Upper lobe of left lung (tissue), 6 donors: ENCODE data around the gene MTURN. TPM values are rescaled to one million over a fixed set of nuclear protein-coding genes. Genes with fewer than 3 reads are reported as not detected.

ENCODE experiments used
- ATAC-seq, 2 donors: fragments of 200-7000 bp; cut with Tn5 transposase; one replicate each; pipeline ENCODE4 v1.9.1; 2022; ENCODE audit warnings: mild to moderate bottlenecking in 2 of 2, moderate library complexity in 2 of 2; ENCODE audit not compliant: low FRiP score in 2 of 2
- DNase-seq, 2 donors: peaks; one replicate each; pipeline ENCODE4 v3.0.0-alpha.2; 2019 to 2020
- H3K27ac ChIP-seq, 4 donors: fragments of 200-600 bp; sonication (generic); one replicate each; pipeline ENCODE4 v1.5.1; 2016 to 2019
- H3K27me3 ChIP-seq, 4 donors: fragments of 200-600 bp; sonication (generic); one replicate each; pipeline ENCODE4 v1.5.1; 2017 to 2019
- H3K36me3 ChIP-seq, 4 donors: fragments of 200-600 bp; sonication (generic); one replicate each; pipeline ENCODE4 v1.5.1; 2016 to 2019
- H3K4me1 ChIP-seq, 4 donors: fragments of 200-600 bp; sonication (generic); one replicate each; pipeline ENCODE4 v1.5.1; 2018 to 2019
- H3K4me3 ChIP-seq, 4 donors: fragments of 200-600 bp; sonication (generic); one replicate each; pipeline ENCODE4 v1.5.1; 2017 to 2019; ENCODE audit warnings: mild to moderate bottlenecking in 2 of 4, moderate library complexity in 1 of 4
- H3K9me3 ChIP-seq, 4 donors: fragments of 200-600 bp; sonication (generic); one replicate each; pipeline ENCODE4 v1.5.1; 2018 to 2019
- CTCF ChIP-seq, 6 experiments: fragments of 450-650 bp in 4 of 6; fragments of 200-600 bp in 2 of 6; sonication (generic) in 2 of 6; IDR thresholded peaks; one replicate each; pipeline ENCODE4 v1.5.1; 2016 to 2019; ENCODE audit warnings: antibody characterized with exemption in 6 of 6
- EP300 ChIP-seq, 4 donors: sonication (generic); formaldehyde crosslinking; IDR thresholded peaks; one replicate each; pipeline ENCODE4 v1.5.1; 2017; ENCODE audit warnings: antibody characterized with exemption in 4 of 4, control low read depth in 2 of 4
- POLR2A ChIP-seq, 4 donors: fragments of 450-650 bp; IDR thresholded peaks; one replicate each; pipeline ENCODE4 v1.5.1; 2016 to 2017; ENCODE audit warnings: antibody characterized with exemption in 4 of 4, mild to moderate bottlenecking in 2 of 4
- POLR2AphosphoS5 ChIP-seq, 2 donors: sonication (generic); formaldehyde crosslinking; IDR thresholded peaks; one replicate each; pipeline ENCODE4 v1.5.1; 2017; ENCODE audit warnings: antibody characterized with exemption in 2 of 2
- WGBS, 2 donors: methylation state at CpG; one replicate each; pipeline ENCODE4 v1.1.5; 2017 to 2018; 5-methylcytosine and 5-hydroxymethylcytosine counted together
- total RNA-seq, 6 donors: library from RNA; depleted of rRNA in 4 of 6; stranded (reverse); fragments of >200 nt in 4 of 6; gene quantifications; one replicate each; pipeline versions ENCODE4 v1.1.0 to v1.2.1, GENCODE V29; 2016 to 2021
- donor health status: DM: no; HTN: no; CAD: no; lungs with moderate emphysema.
- donor health status: DM: no; HTN: yes; CAD: no; lungs with severe emphysema.

The MTURN gene
- total RNA-seq, 6 donors from 2014 or later, result 27.2 to 112 (median 39.6) TPM

DNA sequence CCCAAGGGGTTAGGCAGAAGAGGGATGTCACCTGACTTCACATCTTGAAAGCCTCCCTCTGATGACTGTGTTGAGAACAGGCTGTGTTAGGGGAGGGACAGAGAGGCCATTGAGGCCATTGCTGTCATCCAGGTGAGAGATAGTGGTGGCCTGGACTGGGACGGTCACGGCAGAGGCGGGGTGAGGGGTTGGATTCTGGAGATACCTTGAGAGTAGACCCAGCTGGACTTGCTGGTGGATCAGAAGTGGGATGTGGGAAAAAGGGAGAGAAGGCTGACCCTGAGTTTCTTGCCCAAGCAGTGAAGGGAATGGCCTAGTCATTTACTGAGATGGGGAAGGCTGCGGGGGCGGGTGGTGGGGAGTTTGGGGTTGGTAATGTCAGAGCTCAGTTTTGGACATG, 13.6 kb downstream of the MTURN start:
- ATAC-seq (no peak), DNase-seq (no peak)
- Histone ChIP-seq H3K9me3 (no peaks in the 10 kb centered on the region), H3K36me3 (peaks cover 0 to 26% (median 9%) of the 10 kb centered on the region in 4 donors), H3K27me3 (no peaks in the 10 kb centered on the region), H3K4me1 (peaks cover 16 to 34% (median 20%) of the 10 kb centered on the region in 4 donors), H3K4me3 (no peak overlapping the region), H3K27ac (peak overlapping the region in 3 of 4 donors; percentile 45 to 71 (median 50))
- WGBS, 2 donors, result 94% methylated on average over 5 of the region's 5 CpGs
- TF ChIP-seq POLR2A (IDR thresholded peaks at IDR 0.05) (no peak), POLR2AphosphoS5 (IDR thresholded peaks at IDR 0.05) (no peak), CTCF (IDR thresholded peaks at IDR 0.05) (no peak), EP300 (IDR thresholded peaks at IDR 0.05) (no peak)

DNA sequence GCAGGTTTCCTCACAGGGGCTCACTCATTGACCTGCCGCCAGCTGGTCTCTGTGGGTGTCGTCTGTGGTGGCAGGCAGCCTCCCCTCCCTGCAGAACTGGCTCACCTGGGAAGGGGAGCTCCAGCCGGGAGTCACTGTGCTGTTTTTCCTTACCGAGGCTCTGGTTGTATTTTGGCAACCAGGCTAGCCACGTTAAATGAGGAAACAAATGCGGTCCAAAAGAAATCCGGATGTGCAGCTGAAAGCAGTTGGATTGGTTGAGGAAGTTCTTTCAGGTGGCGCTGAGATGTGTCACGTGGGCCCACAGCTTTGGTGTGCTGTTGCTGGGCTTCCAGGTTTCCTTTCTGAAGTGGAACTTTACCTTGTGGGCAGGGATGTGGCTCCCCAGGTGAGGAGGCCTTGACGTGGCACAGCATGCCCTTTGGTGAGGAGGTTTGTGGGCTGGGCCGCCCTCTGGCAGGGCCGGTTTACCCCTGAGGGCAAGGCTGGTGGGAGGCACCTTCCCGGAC, 14.2 kb downstream of the MTURN start:
- H3K4me1 ChIP-seq, result peaks cover 10 to 28% (median 17%) of the 10 kb centered on the region in 4 donors
- DNase-seq, result peak; percentile 79 to 92
- WGBS, 2 donors, result 40 to 56% methylated on average over 7 to 13 of the region's 13 CpGs
- no peaks in the 10 kb centered on the region for H3K9me3 ChIP-seq
- H3K27ac ChIP-seq, result peak overlapping the region; percentile 21 to 71 (median 48)
- no peak overlapping the region for H3K4me3 ChIP-seq
- no peak for TF ChIP-seq CTCF (IDR thresholded peaks at IDR 0.05)
- TF ChIP-seq POLR2AphosphoS5 (IDR thresholded peaks at IDR 0.05), result peak in 1 of 2 donors; percentile 16
- TF ChIP-seq POLR2A (IDR thresholded peaks at IDR 0.05), result peak in 1 of 4 donors; percentile 36
- peak in 1 of 4 donors; percentile 41 for TF ChIP-seq EP300 (IDR thresholded peaks at IDR 0.05)
- peak; percentile 64 to 83 for ATAC-seq
- no peaks in the 10 kb centered on the region for H3K27me3 ChIP-seq
- H3K36me3 ChIP-seq, result peaks cover 0 to 29% (median 13%) of the 10 kb centered on the region in 4 donors

GRCh38 chr7:30149640-30150272, 15.0 kb downstream of the MTURN start:
- no peak for DNase-seq
- Histone ChIP-seq H3K36me3 (peaks cover 0 to 32% (median 15%) of the 10 kb centered on the region in 4 donors), H3K4me1 (peaks cover 4 to 21% (median 14%) of the 10 kb centered on the region in 4 donors), H3K27ac (peak overlapping the region; percentile 21 to 71 (median 48)), H3K9me3 (no peaks in the 10 kb centered on the region), H3K4me3 (no peak overlapping the region), H3K27me3 (no peaks in the 10 kb centered on the region)
- TF ChIP-seq EP300 (IDR thresholded peaks at IDR 0.05) (no peak), POLR2A (IDR thresholded peaks at IDR 0.05) (no peak), CTCF (IDR thresholded peaks at IDR 0.05) (no peak), POLR2AphosphoS5 (IDR thresholded peaks at IDR 0.05) (no peak)
- no peak for ATAC-seq
- 89 to 90% methylated on average over 7 of the region's 7 CpGs for WGBS, 2 donors

- Histone ChIP-seq H3K27me3 (no peaks in the 10 kb centered on the region), H3K27ac (no peak overlapping the region), H3K9me3 (no peaks in the 10 kb centered on the region), H3K4me3 (no peak overlapping the region), H3K36me3 (peaks cover 0 to 40% (median 15%) of the 10 kb centered on the region in 4 donors), H3K4me1 (peaks cover 0 to 17% (median 9%) of the 10 kb centered on the region in 4 donors)
- TF ChIP-seq POLR2AphosphoS5 (IDR thresholded peaks at IDR 0.05), result no peak
- no peak for TF ChIP-seq POLR2A (IDR thresholded peaks at IDR 0.05)
- TF ChIP-seq EP300 (IDR thresholded peaks at IDR 0.05), result no peak
- no peak for TF ChIP-seq CTCF (IDR thresholded peaks at IDR 0.05)
- DNase-seq (no peak), ATAC-seq (no peak)
- WGBS, 2 donors, result 83 to 86% methylated on average over 4 to 7 of the region's 7 CpGs
These were observed 15.9 kb downstream of the MTURN start for GRCh38 chr7:30150711-30151110.
